ENCODE data around the gene OARD1.

OARD1 gene

GRCh38 chr6:41090841-41091761, 18.9 kb upstream of the OARD1 start:
- H3K27me3 ChIP-seq (ENCODE audit: control insufficient read depth in 1 of 2, insufficient read depth in 2 of 2, low read length in 2 of 2): no peaks in the 10 kb centered on the region
- no peak overlapping the region for H3K27ac ChIP-seq (ENCODE audit: low read depth, low read length)
- H3K9me3 ChIP-seq (ENCODE audit: low read length): no peaks in the 10 kb centered on the region
- H3K4me1 ChIP-seq (ENCODE audit: insufficient read depth, low read length): no peaks in the 10 kb centered on the region
- peaks cover 59% of the 10 kb centered on the region for H3K36me3 ChIP-seq (ENCODE audit: insufficient read depth, low read length)
- H3K9ac ChIP-seq (ENCODE audit: low read length): no peak overlapping the region
- H3K4me3 ChIP-seq (ENCODE audit: low read depth in 1 of 2, low read length in 2 of 2): no peak overlapping the region

- no peaks in the 10 kb centered on the region for H3K9me3 ChIP-seq (ENCODE audit: low read length)
- H3K9ac ChIP-seq (ENCODE audit: low read length): no peak overlapping the region
- peaks cover 53% of the 10 kb centered on the region for H3K36me3 ChIP-seq (ENCODE audit: insufficient read depth, low read length)
- H3K4me3 ChIP-seq (ENCODE audit: low read depth in 1 of 2, low read length in 2 of 2): no peak overlapping the region
- H3K27me3 ChIP-seq (ENCODE audit: control insufficient read depth in 1 of 2, insufficient read depth in 2 of 2, low read length in 2 of 2): no peaks in the 10 kb centered on the region
- H3K27ac ChIP-seq (ENCODE audit: low read depth, low read length): no peak overlapping the region
- no peaks in the 10 kb centered on the region for H3K4me1 ChIP-seq (ENCODE audit: insufficient read depth, low read length)
Measured at GRCh38 chr6:41088451-41088850, 16.3 kb upstream of the OARD1 start.

DNA sequence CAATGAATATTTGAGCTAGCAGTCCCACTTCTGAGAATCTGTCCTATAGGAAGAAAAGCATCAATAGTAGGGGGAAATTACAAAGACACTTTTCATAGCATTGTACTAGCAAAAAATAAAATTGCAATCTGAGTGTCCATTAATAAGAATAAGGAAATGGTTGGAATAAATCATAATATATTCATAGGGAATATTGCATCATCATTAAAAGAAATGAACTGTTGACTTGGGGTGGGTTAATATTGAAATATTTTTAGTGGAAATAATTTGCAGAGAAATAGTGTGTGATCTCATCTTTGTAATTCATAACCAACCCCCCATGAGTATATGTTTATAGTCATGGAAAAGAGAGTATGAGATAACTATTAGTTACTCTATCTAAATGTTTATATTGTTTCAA, 13.0 kb upstream of the OARD1 start:
- Histone ChIP-seq H3K27me3 (ENCODE audit: control insufficient read depth in 1 of 2, insufficient read depth in 2 of 2, low read length in 2 of 2) (no peaks in the 10 kb centered on the region), H3K9ac (ENCODE audit: low read length) (no peak overlapping the region), H3K27ac (ENCODE audit: low read depth, low read length) (no peak overlapping the region), H3K4me3 (ENCODE audit: low read depth in 1 of 2, low read length in 2 of 2) (no peak overlapping the region), H3K36me3 (ENCODE audit: insufficient read depth, low read length) (peaks cover 31% of the 10 kb centered on the region), H3K4me1 (ENCODE audit: insufficient read depth, low read length) (no peaks in the 10 kb centered on the region), H3K9me3 (ENCODE audit: low read length) (no peaks in the 10 kb centered on the region)

DNA sequence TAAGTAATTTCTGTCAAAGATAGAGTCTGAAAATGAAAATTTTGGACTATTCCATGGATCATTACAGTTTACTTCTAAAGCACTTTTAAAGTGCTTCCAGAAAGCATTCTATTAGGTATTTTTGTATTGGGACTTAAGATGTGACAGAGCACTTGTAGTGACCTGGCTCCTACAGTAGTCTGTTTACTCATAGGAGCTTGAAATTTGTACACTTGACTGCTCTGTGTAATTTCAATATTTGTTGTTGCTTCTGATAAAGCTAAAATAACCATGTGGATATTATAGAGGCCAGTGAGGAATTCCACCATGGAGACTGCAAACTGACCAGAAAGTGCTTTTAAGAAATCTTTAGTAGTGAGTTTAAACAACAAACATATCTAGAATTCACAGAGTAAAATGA, 10.9 kb upstream of the OARD1 start:
- Histone ChIP-seq H3K9ac (ENCODE audit: low read length) (no peak overlapping the region), H3K27ac (ENCODE audit: low read depth, low read length) (no peak overlapping the region), H3K36me3 (ENCODE audit: insufficient read depth, low read length) (peaks cover 42% of the 10 kb centered on the region), H3K27me3 (ENCODE audit: control insufficient read depth in 1 of 2, insufficient read depth in 2 of 2, low read length in 2 of 2) (no peaks in the 10 kb centered on the region), H3K4me3 (ENCODE audit: low read depth in 1 of 2, low read length in 2 of 2) (no peak overlapping the region), H3K4me1 (ENCODE audit: insufficient read depth, low read length) (no peaks in the 10 kb centered on the region), H3K9me3 (ENCODE audit: low read length) (no peaks in the 10 kb centered on the region)

DNA sequence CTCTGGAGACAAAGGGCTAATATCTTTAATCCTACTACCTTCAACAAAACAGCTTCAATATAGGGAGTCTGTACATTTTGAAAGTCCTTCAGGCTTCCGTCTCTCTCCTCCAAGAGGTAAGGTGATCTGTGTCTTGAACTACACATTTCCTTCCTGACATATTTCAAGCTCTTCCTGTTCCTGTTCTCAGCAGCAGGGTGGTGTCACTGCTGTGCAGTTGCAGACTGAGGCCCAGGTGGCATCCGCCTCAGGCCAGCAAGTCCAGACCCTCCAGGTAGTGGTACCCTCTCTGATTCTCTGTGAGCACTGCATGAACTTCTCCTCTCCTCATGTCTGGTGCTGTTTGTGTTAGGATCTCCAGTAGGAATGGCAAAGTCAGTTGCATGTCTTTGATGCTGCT, 8.5 kb upstream of the OARD1 start:
- Histone ChIP-seq H3K4me1 (ENCODE audit: insufficient read depth, low read length) (peaks cover 4% of the 10 kb centered on the region), H3K36me3 (ENCODE audit: insufficient read depth, low read length) (peaks cover 42% of the 10 kb centered on the region), H3K27me3 (ENCODE audit: control insufficient read depth in 1 of 2, insufficient read depth in 2 of 2, low read length in 2 of 2) (no peaks in the 10 kb centered on the region), H3K4me3 (ENCODE audit: low read depth in 1 of 2, low read length in 2 of 2) (no peak overlapping the region), H3K9me3 (ENCODE audit: low read length) (no peaks in the 10 kb centered on the region), H3K9ac (ENCODE audit: low read length) (no peak overlapping the region), H3K27ac (ENCODE audit: low read depth, low read length) (no peak overlapping the region)

- Histone ChIP-seq H3K4me3 (ENCODE audit: low read depth in 1 of 2, low read length in 2 of 2) (no peak overlapping the region), H3K4me1 (ENCODE audit: insufficient read depth, low read length) (peaks cover 19% of the 10 kb centered on the region), H3K27ac (ENCODE audit: low read depth, low read length) (no peak overlapping the region), H3K9me3 (ENCODE audit: low read length) (no peaks in the 10 kb centered on the region), H3K9ac (ENCODE audit: low read length) (no peak overlapping the region), H3K27me3 (ENCODE audit: control insufficient read depth in 1 of 2, insufficient read depth in 2 of 2, low read length in 2 of 2) (no peaks in the 10 kb centered on the region), H3K36me3 (ENCODE audit: insufficient read depth, low read length) (peaks cover 27% of the 10 kb centered on the region)
Measured at GRCh38 chr6:41079080-41079479, 6.9 kb upstream of the OARD1 start.

GRCh38 chr6:41078101-41078500, 5.9 kb upstream of the OARD1 start:
- Histone ChIP-seq H3K4me1 (ENCODE audit: insufficient read depth, low read length) (peaks cover 20% of the 10 kb centered on the region), H3K27me3 (ENCODE audit: control insufficient read depth in 1 of 2, insufficient read depth in 2 of 2, low read length in 2 of 2) (no peaks in the 10 kb centered on the region)

GRCh38 chr6:41077536-41077935, 5.4 kb upstream of the OARD1 start:
- Histone ChIP-seq H3K27me3 (ENCODE audit: control insufficient read depth in 1 of 2, insufficient read depth in 2 of 2, low read length in 2 of 2) (no peaks in the 10 kb centered on the region), H3K36me3 (ENCODE audit: insufficient read depth, low read length) (peaks cover 22% of the 10 kb centered on the region), H3K4me3 (ENCODE audit: low read depth in 1 of 2, low read length in 2 of 2) (no peak overlapping the region), H3K9me3 (ENCODE audit: low read length) (no peaks in the 10 kb centered on the region), H3K4me1 (ENCODE audit: insufficient read depth, low read length) (peaks cover 20% of the 10 kb centered on the region), H3K9ac (ENCODE audit: low read length) (no peak overlapping the region), H3K27ac (ENCODE audit: low read depth, low read length) (no peak overlapping the region)

More at GRCh38 chr6:41078101-41078500, 5.9 kb upstream of the OARD1 start:
- Histone ChIP-seq H3K9me3 (ENCODE audit: low read length) (no peaks in the 10 kb centered on the region), H3K27ac (ENCODE audit: low read depth, low read length) (no peak overlapping the region), H3K4me3 (ENCODE audit: low read depth in 1 of 2, low read length in 2 of 2) (no peak overlapping the region), H3K9ac (ENCODE audit: low read length) (no peak overlapping the region), H3K36me3 (ENCODE audit: insufficient read depth, low read length) (peaks cover 22% of the 10 kb centered on the region)

GRCh38 chr6:41075651-41076626, 3.8 kb upstream of the OARD1 start:
- Histone ChIP-seq H3K27me3 (ENCODE audit: control insufficient read depth in 1 of 2, insufficient read depth in 2 of 2, low read length in 2 of 2) (no peaks in the 10 kb centered on the region), H3K27ac (ENCODE audit: low read depth, low read length) (no peak overlapping the region), H3K4me1 (ENCODE audit: insufficient read depth, low read length) (peaks cover 23% of the 10 kb centered on the region), H3K4me3 (ENCODE audit: low read depth in 1 of 2, low read length in 2 of 2) (no peak overlapping the region), H3K9ac (ENCODE audit: low read length) (peak overlapping the region; percentile 14), H3K36me3 (ENCODE audit: insufficient read depth, low read length) (peaks cover 21% of the 10 kb centered on the region), H3K9me3 (ENCODE audit: low read length) (no peaks in the 10 kb centered on the region)

DNA sequence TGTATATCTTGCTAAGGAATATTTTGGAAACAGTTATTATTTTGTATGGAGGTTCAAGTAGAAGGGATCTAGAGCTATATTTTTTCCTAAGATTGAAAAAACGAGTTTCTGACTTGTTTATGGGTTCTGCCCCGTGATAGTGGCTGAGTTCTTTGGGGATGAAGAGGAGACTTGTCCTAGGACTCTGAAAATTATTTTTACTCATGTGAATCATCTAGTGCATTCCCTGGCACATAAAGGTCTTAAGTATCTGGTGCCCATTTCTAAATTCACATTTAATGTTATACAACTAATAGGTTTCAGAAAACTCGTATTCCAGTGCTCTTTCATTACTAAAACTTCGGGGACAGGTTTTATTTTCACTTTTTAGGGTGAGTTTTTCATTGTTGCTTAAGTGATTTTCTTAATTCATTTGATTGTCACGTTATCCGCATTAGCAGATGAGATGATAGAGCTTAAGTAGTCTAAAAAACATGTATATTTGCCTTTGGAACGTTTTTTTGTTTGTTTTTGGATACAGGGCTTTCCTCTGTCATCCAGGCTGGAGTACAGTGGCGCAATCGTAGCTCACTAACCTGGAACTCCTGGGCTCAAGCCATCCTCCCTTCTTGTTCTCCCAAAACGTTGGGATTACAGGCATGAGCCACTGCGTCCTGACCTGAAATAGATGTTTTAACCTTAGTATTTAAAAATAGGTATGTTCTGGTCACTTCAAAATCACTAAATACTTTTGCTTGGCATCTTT, 2.7 kb upstream of the OARD1 start:
- peak overlapping the region; percentile 14 for H3K9ac ChIP-seq (ENCODE audit: low read length)
- H3K27ac ChIP-seq (ENCODE audit: low read depth, low read length): no peak overlapping the region
- H3K9me3 ChIP-seq (ENCODE audit: low read length): no peaks in the 10 kb centered on the region
- H3K4me1 ChIP-seq (ENCODE audit: insufficient read depth, low read length): peaks cover 31% of the 10 kb centered on the region
- no peaks in the 10 kb centered on the region for H3K27me3 ChIP-seq (ENCODE audit: control insufficient read depth in 1 of 2, insufficient read depth in 2 of 2, low read length in 2 of 2)
- peak overlapping the region in 1 of 2 donors; percentile 77 for H3K4me3 ChIP-seq (ENCODE audit: low read depth in 1 of 2, low read length in 2 of 2)
- peaks cover 11% of the 10 kb centered on the region for H3K36me3 ChIP-seq (ENCODE audit: insufficient read depth, low read length)
